ENCODE results near the gene SLC44A2.

- TF ChIP-seq, protein P1, sequence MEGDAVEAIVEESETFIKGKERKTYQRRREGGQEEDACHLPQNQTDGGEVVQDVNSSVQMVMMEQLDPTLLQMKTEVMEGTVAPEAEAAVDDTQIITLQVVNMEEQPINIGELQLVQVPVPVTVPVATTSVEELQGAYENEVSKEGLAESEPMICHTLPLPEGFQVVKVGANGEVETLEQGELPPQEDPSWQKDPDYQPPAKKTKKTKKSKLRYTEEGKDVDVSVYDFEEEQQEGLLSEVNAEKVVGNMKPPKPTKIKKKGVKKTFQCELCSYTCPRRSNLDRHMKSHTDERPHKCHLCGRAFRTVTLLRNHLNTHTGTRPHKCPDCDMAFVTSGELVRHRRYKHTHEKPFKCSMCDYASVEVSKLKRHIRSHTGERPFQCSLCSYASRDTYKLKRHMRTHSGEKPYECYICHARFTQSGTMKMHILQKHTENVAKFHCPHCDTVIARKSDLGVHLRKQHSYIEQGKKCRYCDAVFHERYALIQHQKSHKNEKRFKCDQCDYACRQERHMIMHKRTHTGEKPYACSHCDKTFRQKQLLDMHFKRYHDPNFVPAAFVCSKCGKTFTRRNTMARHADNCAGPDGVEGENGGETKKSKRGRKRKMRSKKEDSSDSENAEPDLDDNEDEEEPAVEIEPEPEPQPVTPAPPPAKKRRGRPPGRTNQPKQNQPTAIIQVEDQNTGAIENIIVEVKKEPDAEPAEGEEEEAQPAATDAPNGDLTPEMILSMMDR (IDR thresholded peaks at IDR 0.05), result peak in 1 of 5 experiments; percentile 6
- TF ChIP-seq EP300 (IDR thresholded peaks at IDR 0.05; ENCODE audit: low read depth) (no peak), POLR2A (IDR thresholded peaks at IDR 0.05) (no peak)
Observed at GRCh38 chr19:10655457-10656312, 30.3 kb downstream of the SLC44A2 start.
